ENCODE data around the gene RBM28. TPM values are rescaled to one million over a fixed set of nuclear protein-coding genes. Genes with fewer than 3 reads are reported as not detected.

Gene RBM28
- total RNA-seq, 1 donor from 2014 or later = 67.7 TPM

DNA sequence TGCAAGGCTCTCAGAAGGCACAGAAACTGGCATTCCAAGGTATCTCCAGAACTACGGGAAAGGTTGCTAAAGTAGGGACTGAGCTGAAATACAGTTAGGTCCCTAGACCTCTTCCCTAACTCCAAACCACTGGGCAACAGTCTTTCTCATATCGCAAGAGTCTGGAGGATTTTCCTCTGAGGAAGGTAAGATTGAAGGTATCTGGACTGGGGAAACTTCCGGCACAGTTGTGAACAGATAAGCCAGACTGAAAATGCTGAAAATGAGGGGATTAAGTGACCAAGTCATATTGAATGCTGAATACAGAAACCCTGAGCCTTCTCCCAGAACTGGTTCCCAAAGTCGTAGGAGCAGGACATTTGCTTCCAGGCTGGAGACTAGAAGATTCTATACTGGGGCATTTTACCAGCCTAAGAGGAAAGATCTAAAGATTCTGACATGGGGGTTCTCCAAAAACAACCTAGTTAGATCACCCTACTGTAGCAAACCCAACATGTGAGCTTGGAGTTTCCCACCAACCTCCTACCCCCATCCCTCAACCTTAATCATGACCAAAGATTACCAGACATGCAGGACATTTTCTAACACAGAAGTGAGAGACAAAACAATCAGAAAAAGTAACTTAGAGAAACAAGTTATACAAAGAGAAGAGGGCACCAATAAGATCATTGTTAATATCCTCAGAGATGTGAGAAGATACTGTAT, 20.6 kb upstream of the RBM28 start:
- H3K4me3 Mint-ChIP-seq (ENCODE audit: low read depth) = no peak overlapping the region
- no peak overlapping the region for H3K27ac Mint-ChIP-seq
- peaks cover 71% of the 10 kb centered on the region for H3K27me3 Mint-ChIP-seq (ENCODE audit: low read depth)
- no peak for DNase-seq (ENCODE audit: low spot score)
- no peaks in the 10 kb centered on the region for H3K36me3 Mint-ChIP-seq (ENCODE audit: low read depth)
- H3K4me1 Mint-ChIP-seq (ENCODE audit: low read depth) = peaks cover 22% of the 10 kb centered on the region
- no peaks in the 10 kb centered on the region for H3K9me3 Mint-ChIP-seq
- intact Hi-C loops (cut with micrococcal nuclease) = no loop called here

DNA sequence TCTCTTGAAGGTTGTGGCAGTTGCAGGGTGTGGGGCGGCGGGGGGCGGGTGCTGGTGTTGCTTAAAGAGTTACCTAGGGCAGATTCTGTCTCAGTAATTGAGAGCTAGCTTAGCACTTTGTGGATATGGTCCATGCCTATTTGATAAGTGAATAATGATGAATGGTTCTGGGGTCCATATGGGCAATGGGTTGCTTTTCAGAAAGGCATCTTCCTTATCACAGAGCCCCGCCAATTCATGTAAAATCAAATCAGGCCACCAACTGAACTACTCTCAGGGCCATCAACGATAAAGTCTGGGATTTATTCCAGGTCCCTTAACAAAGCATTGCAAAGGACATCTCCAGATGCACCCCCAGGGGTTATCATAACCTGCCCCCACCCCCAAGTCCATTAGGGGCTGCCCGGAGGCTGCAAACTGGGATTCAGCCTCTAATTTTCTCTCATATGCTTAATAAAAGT, 19.6 kb upstream of the RBM28 start:
- H3K4me3 Mint-ChIP-seq (ENCODE audit: low read depth) = no peak overlapping the region
- H3K36me3 Mint-ChIP-seq (ENCODE audit: low read depth) = no peaks in the 10 kb centered on the region
- DNase-seq (ENCODE audit: low spot score) = no peak
- peaks cover 22% of the 10 kb centered on the region for H3K4me1 Mint-ChIP-seq (ENCODE audit: low read depth)
- no peak overlapping the region for H3K27ac Mint-ChIP-seq
- intact Hi-C loops (cut with micrococcal nuclease) = no loop called here
- no peaks in the 10 kb centered on the region for H3K9me3 Mint-ChIP-seq
- H3K27me3 Mint-ChIP-seq (ENCODE audit: low read depth) = peaks cover 78% of the 10 kb centered on the region

DNA sequence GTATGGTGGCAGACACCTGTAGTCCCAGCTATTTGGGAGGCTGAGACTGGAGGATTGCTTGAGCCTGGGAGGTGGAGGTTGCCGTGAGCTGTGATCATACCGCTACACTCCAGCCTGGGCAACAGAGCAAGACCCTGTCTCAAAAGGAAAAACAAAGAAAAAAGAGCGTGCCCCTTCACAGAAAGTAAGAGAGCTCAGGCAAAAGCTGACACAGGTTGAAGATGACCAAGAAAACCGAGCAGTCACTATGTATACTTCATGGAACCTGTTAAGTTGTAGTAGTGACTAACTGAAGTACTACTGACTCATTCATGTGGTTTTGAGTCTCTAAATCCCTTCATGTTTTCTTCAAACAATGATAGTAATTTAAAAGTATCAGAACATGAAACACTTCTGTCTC, 19.0 kb upstream of the RBM28 start:
- intact Hi-C loops (cut with micrococcal nuclease) = no loop called here
- Mint-ChIP-seq H3K4me1 (ENCODE audit: low read depth) (peaks cover 22% of the 10 kb centered on the region), H3K36me3 (ENCODE audit: low read depth) (no peaks in the 10 kb centered on the region), H3K27ac (no peak overlapping the region), H3K9me3 (no peaks in the 10 kb centered on the region), H3K4me3 (ENCODE audit: low read depth) (peak overlapping the region; percentile 49), H3K27me3 (ENCODE audit: low read depth) (peaks cover 77% of the 10 kb centered on the region)
- no peak for DNase-seq (ENCODE audit: low spot score)

DNA sequence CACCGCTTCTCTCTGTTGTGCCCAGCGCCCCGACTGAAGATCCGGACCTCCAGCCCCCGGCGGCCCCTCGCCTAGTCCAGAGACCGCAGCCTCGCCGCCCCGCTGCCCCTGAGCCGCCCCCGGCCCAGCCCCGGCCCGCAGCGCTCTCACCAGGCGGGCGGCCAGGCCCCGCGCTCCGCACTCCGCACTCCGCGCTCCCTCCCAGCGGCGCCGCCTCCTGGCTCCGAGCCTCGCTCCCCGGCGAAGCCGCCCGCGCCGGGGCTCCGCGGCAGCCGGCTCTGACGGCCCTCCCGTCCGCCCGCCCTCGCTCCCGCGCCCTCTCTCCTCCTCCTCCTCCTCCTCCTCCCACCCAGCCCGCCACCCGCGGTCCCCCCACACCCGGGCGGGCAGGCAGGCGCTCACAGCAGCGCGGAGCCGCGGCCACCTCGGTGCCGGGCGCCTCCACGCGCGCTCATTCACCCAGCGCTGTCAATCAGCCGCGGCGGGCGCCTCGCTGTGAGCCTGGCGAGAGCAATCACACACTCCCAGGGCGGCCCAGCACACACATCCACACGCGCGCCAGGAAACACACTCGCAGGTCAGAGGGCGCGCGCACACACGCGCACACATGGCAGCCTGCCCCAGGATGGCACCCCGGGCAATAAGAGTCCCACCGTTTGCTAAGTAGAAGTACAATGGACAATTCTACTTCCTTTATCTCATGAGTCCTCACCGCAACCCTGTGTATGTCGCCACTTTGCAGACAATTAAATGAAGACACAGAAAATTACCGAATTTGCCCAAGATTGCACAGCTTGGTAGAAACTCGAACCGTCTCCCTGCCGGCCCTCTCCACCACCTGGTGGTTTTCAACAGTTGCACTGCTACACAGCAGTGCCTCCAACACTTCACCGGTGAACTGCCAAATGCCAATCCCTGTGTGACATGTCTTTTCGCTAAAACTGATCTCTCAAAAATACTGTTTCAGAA, 18.0 kb upstream of the RBM28 start, which contains the start of gene PRRT4:
Gene PRRT4 (minus strand): TSS at position 280 of the 969 bp plus-strand sequence.
- DNase-seq (ENCODE audit: low spot score) = peak; percentile 26
- Mint-ChIP-seq H3K4me1 (ENCODE audit: low read depth) (peaks cover 22% of the 10 kb centered on the region), H3K4me3 (ENCODE audit: low read depth) (peak within 1 kb of the TSS; percentile 73), H3K9me3 (no peaks in the 10 kb centered on the region), H3K27me3 (ENCODE audit: low read depth) (peaks cover 69% of the 10 kb centered on the region), H3K36me3 (ENCODE audit: low read depth) (no peaks in the 10 kb centered on the region), H3K27ac (peak within 1 kb of the TSS; percentile 42)
- intact Hi-C loops (cut with micrococcal nuclease) = no loop called here

DNA sequence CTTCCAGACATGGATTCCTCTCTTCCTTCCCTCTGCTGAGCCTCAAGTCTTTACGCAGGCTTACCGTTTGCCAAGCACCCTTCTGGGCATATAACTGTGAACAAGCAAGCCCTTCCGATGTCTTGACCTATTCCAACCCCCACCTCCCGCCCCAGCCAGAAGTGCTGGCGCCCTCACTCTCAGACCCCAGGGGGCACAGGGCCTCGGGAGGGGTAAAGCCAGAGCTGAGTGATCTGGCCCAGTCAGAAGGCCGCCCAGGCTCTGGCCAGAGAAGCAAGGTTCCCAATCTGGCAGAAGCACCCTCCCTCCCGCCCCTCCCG, 16.6 kb upstream of the RBM28 start:
- intact Hi-C loops (cut with micrococcal nuclease) = no loop called here
- H3K36me3 Mint-ChIP-seq (ENCODE audit: low read depth) = no peaks in the 10 kb centered on the region

DNA sequence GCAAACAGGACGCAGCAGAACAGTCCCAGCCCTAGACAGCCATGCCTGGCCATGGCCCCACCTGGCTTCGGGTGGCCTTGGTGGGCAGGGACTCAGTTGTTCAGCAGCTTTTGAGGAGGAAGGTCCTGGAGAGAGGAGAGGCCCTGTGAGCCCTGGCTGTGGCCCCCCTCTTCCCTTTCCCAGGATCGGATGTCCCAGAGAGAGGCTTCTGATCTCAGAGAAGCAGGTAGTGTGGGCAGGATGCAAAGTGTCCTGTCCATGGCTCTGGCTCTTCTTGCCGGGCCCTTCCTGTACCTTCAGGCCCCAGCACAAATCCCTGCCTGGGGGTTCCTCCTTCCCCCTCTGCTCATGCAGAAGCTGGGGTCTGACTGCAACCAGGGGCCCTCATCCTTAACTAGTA, 16.2 kb upstream of the RBM28 start:
- intact Hi-C loops (cut with micrococcal nuclease) = no loop called here
- Mint-ChIP-seq H3K27me3 (ENCODE audit: low read depth) (peaks cover 59% of the 10 kb centered on the region), H3K9me3 (no peaks in the 10 kb centered on the region), H3K4me1 (ENCODE audit: low read depth) (peaks cover 28% of the 10 kb centered on the region), H3K36me3 (ENCODE audit: low read depth) (no peaks in the 10 kb centered on the region), H3K4me3 (ENCODE audit: low read depth) (no peak overlapping the region), H3K27ac (no peak overlapping the region)
- DNase-seq (ENCODE audit: low spot score) = no peak

More for the DNA sequence above, 16.6 kb upstream of the RBM28 start:
- Mint-ChIP-seq H3K27ac (no peak overlapping the region), H3K27me3 (ENCODE audit: low read depth) (peaks cover 62% of the 10 kb centered on the region), H3K4me3 (ENCODE audit: low read depth) (no peak overlapping the region), H3K4me1 (ENCODE audit: low read depth) (peaks cover 28% of the 10 kb centered on the region), H3K9me3 (no peaks in the 10 kb centered on the region)
- no peak for DNase-seq (ENCODE audit: low spot score)

DNA sequence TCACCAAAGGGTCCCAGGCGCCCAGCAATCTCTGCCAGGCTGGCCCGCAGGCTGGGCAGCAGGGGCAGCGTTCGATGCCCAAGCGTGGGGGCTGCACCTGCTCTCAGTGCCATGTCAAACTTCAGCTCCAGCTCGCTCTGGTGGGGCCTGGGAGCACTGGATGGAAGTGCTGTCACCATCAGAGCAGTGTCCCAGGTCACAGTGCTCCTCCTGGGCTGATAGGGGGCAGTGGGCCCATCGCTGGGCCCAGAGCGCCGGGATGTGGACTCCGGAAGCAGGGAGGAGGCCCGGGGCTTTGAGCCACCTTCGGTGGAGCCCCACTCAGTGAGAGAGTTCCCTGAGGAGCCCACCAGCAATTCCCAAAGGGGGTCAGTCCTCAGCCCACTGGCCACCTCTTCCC, 15.6 kb upstream of the RBM28 start:
- Mint-ChIP-seq H3K9me3 (no peaks in the 10 kb centered on the region), H3K4me3 (ENCODE audit: low read depth) (no peak overlapping the region), H3K36me3 (ENCODE audit: low read depth) (no peaks in the 10 kb centered on the region), H3K27me3 (ENCODE audit: low read depth) (peaks cover 53% of the 10 kb centered on the region), H3K4me1 (ENCODE audit: low read depth) (peaks cover 26% of the 10 kb centered on the region), H3K27ac (no peak overlapping the region)
- intact Hi-C loops (cut with micrococcal nuclease) = no loop called here
- DNase-seq (ENCODE audit: low spot score) = no peak

DNA sequence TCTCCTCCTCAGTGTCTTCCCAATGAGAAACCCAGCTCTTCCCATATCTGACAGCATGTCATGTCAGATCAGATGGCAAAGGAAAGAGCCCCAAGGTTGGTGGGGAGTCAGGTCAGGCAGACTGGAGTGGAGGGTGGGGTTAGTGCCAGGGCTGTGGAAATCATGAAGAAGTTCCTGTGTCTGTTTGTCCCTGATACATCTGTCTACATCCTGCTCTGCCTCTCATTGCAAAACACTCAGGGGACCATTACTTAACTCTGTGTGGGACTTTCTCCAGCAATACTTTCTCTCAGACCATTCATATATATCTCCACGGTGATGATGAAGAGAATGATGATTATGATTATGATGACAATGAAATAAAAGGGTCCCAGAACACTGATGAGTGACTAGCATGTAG, 14.5 kb upstream of the RBM28 start:
- Mint-ChIP-seq H3K4me1 (ENCODE audit: low read depth) (peaks cover 26% of the 10 kb centered on the region), H3K36me3 (ENCODE audit: low read depth) (no peaks in the 10 kb centered on the region), H3K9me3 (no peaks in the 10 kb centered on the region), H3K27ac (no peak overlapping the region), H3K27me3 (ENCODE audit: low read depth) (peaks cover 51% of the 10 kb centered on the region), H3K4me3 (ENCODE audit: low read depth) (no peak overlapping the region)
- intact Hi-C loops (cut with micrococcal nuclease) = no loop called here
- DNase-seq (ENCODE audit: low spot score) = no peak

DNA sequence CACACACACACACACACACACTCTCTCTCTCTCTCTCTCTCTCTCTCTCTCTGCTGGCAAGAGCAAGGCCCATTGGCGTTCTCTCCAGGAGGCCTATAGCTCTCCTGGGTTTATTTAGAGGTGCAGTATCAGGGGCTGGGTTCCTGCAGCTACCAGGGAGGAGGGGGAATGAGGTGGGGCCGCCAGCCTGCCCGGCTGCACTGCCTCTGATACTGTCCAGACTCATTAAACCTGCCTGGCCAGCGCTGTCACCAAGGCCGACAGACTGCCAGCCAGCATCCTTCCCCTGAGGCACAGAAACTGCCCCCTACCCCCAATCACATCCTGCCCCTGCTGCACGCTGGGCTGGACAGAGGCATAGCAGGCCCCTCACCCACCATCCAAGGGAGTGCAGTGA, 13.5 kb upstream of the RBM28 start:
- no peak overlapping the region for H3K4me3 Mint-ChIP-seq (ENCODE audit: low read depth)
- DNase-seq (ENCODE audit: low spot score) = no peak
- H3K36me3 Mint-ChIP-seq (ENCODE audit: low read depth) = no peaks in the 10 kb centered on the region
- H3K4me1 Mint-ChIP-seq (ENCODE audit: low read depth) = peaks cover 21% of the 10 kb centered on the region
- peaks cover 49% of the 10 kb centered on the region for H3K27me3 Mint-ChIP-seq (ENCODE audit: low read depth)
- intact Hi-C loops (cut with micrococcal nuclease) = no loop called here
- no peak overlapping the region for H3K27ac Mint-ChIP-seq
- H3K9me3 Mint-ChIP-seq = no peaks in the 10 kb centered on the region

DNA sequence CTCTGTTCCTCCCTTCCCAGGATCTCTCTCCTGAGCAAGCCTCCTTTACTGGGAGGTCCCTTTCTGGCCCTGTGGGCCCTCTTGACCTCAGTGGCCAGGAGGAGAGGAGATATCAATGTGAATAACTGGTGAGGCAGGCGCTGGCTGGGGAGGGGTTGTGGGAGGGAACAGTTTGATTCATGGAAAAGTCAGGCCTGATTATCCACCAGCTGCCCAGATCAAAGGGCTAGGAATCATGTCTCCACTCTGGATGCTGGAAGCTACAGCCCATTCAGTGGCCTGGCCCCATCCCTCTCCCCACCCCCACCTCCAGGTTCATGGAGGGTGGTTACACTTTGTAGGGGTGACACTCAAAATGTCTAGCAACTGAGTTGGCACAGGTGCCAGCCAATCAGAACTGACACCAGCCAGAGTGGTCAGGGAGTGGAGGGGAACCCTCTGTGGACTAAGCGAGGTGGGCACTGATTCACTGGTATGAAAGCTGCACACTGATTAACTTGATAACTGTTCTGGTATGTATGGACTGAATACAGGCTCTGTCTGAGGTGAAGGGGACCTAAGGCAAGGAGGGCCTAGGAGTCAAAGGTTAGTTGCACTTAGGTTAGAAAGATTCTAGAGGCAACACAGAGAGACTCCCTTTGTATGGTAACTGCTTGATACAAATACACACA, 13.0 kb upstream of the RBM28 start:
- H3K9me3 Mint-ChIP-seq = no peaks in the 10 kb centered on the region
- peaks cover 43% of the 10 kb centered on the region for H3K27me3 Mint-ChIP-seq (ENCODE audit: low read depth)
- intact Hi-C loops (cut with micrococcal nuclease) = no loop called here
- no peak for DNase-seq (ENCODE audit: low spot score)
- no peak overlapping the region for H3K27ac Mint-ChIP-seq
- H3K4me1 Mint-ChIP-seq (ENCODE audit: low read depth) = peaks cover 15% of the 10 kb centered on the region
- H3K4me3 Mint-ChIP-seq (ENCODE audit: low read depth) = no peak overlapping the region
- H3K36me3 Mint-ChIP-seq (ENCODE audit: low read depth) = no peaks in the 10 kb centered on the region

DNA sequence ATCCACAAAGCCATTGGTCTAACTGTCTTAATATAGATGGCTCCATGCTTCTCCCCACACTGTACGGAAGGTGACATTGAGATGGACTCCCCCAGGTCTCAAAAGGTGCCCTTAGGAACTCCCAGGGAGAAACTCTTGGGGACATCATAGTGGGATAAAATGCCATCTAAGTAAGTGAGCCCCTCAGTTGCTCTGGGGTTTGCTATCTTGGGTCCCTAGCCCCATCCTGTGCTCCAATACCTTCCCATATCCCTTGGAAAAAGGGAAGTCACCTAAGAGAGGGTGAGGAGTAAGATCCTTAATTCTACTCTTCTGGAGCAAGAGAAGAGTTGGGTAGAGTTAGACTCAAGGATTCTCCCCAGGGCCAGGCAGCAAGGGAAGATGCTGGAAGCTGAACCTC, 9.9 kb upstream of the RBM28 start:
- Mint-ChIP-seq H3K4me3 (ENCODE audit: low read depth) (no peak overlapping the region), H3K9me3 (no peaks in the 10 kb centered on the region), H3K4me1 (ENCODE audit: low read depth) (peaks cover 9% of the 10 kb centered on the region), H3K36me3 (ENCODE audit: low read depth) (no peaks in the 10 kb centered on the region), H3K27ac (no peak overlapping the region), H3K27me3 (ENCODE audit: low read depth) (peaks cover 43% of the 10 kb centered on the region)
- intact Hi-C loops (cut with micrococcal nuclease) = no loop called here
- no peak for DNase-seq (ENCODE audit: low spot score)

DNA sequence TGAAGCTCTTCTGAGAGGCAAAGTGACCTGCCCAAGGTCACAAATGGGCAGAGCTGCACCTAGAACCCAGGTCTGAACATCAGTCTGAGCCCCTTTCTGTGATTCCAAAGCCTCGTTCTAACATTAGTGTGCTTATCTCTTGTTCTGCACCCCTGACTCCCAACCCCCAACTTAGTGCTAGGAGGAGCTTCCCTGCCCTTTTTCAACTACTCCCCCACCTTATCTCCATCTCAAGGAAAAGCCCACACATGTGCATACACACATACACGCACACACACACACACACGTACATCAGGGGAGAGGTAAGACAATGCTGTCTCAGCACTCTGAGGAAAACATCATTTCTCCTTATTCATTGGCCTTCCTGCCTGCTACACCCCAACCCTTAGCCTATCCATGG, 9.5 kb upstream of the RBM28 start:
- Mint-ChIP-seq H3K27ac (no peak overlapping the region), H3K9me3 (no peaks in the 10 kb centered on the region), H3K27me3 (ENCODE audit: low read depth) (peaks cover 41% of the 10 kb centered on the region), H3K4me1 (ENCODE audit: low read depth) (peaks cover 9% of the 10 kb centered on the region), H3K4me3 (ENCODE audit: low read depth) (no peak overlapping the region), H3K36me3 (ENCODE audit: low read depth) (no peaks in the 10 kb centered on the region)
- intact Hi-C loops (cut with micrococcal nuclease) = no loop called here
- DNase-seq (ENCODE audit: low spot score) = no peak

DNA sequence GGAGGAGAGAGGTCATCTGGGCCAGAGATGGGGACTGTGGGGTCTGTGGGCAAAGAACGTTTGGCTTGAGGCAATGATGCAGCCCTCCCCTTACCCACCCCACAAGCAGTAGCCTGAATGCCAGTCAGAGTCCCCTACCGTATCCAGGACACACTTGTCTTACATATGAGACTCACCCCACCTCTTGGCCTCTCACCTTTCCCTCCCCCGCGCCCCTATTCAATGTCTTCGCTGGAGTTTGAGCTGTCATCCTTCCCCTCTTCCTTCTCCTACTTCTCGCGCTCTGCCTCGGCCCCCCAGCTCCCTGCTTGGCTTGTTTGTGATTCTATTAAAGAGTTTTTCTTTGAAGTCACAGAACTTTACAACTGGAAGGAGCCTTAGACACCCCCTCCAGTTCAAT, 8.9 kb upstream of the RBM28 start:
- Mint-ChIP-seq H3K36me3 (ENCODE audit: low read depth) (no peaks in the 10 kb centered on the region), H3K4me3 (ENCODE audit: low read depth) (no peak overlapping the region), H3K4me1 (ENCODE audit: low read depth) (peaks cover 9% of the 10 kb centered on the region), H3K9me3 (no peaks in the 10 kb centered on the region), H3K27ac (no peak overlapping the region), H3K27me3 (ENCODE audit: low read depth) (peaks cover 46% of the 10 kb centered on the region)
- no peak for DNase-seq (ENCODE audit: low spot score)
- intact Hi-C loops (cut with micrococcal nuclease) = no loop called here
